ENCODE measurements around the gene MYEOV.
A peak's percentile ranks its signal among the peaks of the same experiment; 100 is the strongest.

The MYEOV gene

GRCh38 chr11:69286374-69287371 lies 7.3 kb upstream of the MYEOV start:
- H3K4me3 Mint-ChIP-seq, result no peak overlapping the region
- H3K4me1 Mint-ChIP-seq (ENCODE audit: low read depth), result no peaks in the 10 kb centered on the region
- H3K27me3 Mint-ChIP-seq, result peaks cover 19% of the 10 kb centered on the region
- H3K9me3 Mint-ChIP-seq, result no peaks in the 10 kb centered on the region
- H3K36me3 Mint-ChIP-seq (ENCODE audit: low read depth), result no peaks in the 10 kb centered on the region
- intact Hi-C loops (cut with micrococcal nuclease), result no loop called here
- H3K27ac Mint-ChIP-seq, result no peak overlapping the region

DNA sequence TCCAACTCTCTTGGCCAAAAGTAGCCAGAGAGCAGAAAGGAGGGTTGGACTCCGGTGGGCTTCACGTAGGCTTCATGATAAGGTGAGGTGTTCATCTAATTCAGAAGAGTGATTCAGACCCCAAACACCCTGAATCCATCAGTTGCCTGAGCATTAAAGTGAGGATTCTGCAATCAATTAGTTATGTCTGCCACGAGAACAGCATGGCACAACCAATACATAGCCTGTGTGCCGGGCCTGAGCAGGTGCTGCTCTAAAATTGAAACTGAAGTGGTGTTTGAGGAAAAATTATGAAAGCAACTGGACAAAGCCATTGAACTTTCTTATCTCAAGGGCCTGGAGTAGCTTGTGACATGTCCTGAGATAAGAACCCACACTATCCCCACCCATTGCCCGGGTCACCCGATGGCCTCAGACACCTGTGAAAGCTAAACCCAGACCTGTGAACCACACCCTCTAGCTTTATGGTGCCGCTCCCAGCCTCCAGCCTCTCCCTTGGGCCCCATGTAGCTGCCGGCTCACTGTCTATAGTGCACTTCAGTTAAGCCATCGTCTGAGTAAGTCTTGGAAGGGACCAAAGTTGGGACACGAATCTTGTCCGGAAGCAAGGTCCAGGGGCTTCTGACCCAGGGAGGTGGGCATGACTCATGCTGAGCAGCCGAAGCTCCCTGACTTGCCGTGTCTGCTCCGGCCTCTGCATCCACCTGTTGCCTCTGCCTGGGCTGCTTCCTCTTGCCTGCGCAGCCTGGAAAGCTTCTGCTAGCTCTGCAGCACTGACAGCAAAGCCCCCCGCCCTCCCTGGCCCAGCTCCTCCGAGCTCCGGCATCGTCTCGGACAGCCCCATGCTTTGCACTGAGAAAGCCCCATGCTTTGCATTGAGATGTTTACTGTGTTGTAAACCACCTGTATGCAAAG lies 5.7 kb upstream of the MYEOV start:
- Mint-ChIP-seq H3K27ac (no peak overlapping the region), H3K9me3 (no peaks in the 10 kb centered on the region), H3K36me3 (ENCODE audit: low read depth) (no peaks in the 10 kb centered on the region), H3K27me3 (peaks cover 26% of the 10 kb centered on the region), H3K4me1 (ENCODE audit: low read depth) (peaks cover 2% of the 10 kb centered on the region), H3K4me3 (no peak overlapping the region)
- intact Hi-C loops (cut with micrococcal nuclease), result no loop called here

DNA sequence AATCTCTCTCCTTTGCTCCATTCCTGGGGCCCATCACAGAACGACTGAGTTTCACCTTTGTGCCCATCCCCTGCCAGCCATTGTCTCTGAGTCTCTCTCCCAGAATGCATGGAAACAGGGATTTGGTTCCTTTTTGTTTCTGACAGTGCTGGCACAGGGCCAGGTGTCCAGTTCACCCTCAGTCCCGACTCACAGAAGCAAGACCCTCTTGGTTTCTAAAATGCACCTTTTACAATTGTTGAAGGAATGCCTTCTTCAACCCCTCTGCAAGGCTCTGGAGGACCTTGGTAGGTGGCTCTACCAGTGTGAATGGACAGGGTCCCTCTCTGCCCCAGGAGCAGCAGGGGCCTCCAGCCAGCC lies 5.1 kb upstream of the MYEOV start:
- H3K4me3 Mint-ChIP-seq, result no peak overlapping the region
- H3K9me3 Mint-ChIP-seq, result no peaks in the 10 kb centered on the region
- intact Hi-C loops (cut with micrococcal nuclease), result no loop called here
- H3K36me3 Mint-ChIP-seq (ENCODE audit: low read depth), result no peaks in the 10 kb centered on the region
- H3K27me3 Mint-ChIP-seq, result peaks cover 24% of the 10 kb centered on the region
- H3K4me1 Mint-ChIP-seq (ENCODE audit: low read depth), result peaks cover 8% of the 10 kb centered on the region
- H3K27ac Mint-ChIP-seq, result no peak overlapping the region

DNA sequence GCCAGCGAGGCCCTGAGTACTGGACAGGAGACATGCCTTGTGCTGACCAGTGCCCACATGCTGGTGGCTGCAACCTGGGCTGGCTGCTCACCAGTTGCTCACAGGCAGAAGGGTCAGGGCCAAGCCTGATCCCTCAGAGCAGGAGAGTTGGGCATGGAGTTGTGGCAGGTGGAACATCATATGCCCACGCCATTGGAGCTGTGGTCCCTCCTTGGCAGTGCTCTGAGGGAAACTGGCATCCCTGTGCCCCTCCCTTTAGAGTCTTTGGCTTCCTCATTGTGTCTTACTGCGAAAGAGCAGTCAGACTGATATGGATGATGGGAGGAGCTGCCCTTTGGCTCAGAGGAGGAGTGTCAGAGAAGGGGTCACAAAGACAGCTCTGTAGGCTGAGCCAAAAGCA lies 3.1 kb upstream of the MYEOV start:
- H3K27me3 Mint-ChIP-seq, result peaks cover 35% of the 10 kb centered on the region
- no peak overlapping the region for H3K27ac Mint-ChIP-seq
- H3K4me1 Mint-ChIP-seq (ENCODE audit: low read depth), result peaks cover 17% of the 10 kb centered on the region
- H3K4me3 Mint-ChIP-seq, result no peak overlapping the region
- intact Hi-C loops (cut with micrococcal nuclease), result no loop called here
- no peaks in the 10 kb centered on the region for H3K36me3 Mint-ChIP-seq (ENCODE audit: low read depth)
- H3K9me3 Mint-ChIP-seq, result no peaks in the 10 kb centered on the region

DNA sequence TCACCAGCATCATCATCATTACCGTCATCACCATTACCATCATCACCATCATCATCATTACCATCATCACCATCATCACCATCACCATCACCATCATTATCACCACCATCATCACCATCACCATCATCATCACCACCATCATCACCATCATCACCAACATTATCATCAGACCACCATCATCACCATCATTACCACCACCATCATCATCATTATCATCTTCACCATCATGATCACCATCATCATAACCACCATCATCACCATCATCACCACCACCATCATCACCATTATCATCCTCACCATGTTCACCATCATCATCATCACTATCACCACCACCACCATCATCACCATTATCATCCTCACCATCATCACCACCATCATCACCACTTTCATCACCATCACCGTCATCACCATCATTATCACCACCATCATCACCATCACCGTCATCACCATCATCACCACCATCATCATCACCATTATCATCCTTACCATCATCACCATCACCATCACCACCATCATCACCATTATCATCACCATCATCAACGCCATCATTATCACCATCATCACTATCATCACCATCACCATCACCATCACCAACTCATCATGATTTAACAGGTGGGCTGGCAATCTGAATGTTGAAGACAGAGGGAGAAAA lies 2.4 kb upstream of the MYEOV start:
- Mint-ChIP-seq H3K4me3 (no peak overlapping the region), H3K27me3 (peaks cover 36% of the 10 kb centered on the region), H3K9me3 (no peaks in the 10 kb centered on the region), H3K27ac (no peak overlapping the region), H3K36me3 (ENCODE audit: low read depth) (no peaks in the 10 kb centered on the region), H3K4me1 (ENCODE audit: low read depth) (peaks cover 25% of the 10 kb centered on the region)
- intact Hi-C loops (cut with micrococcal nuclease), result no loop called here

- Mint-ChIP-seq H3K4me3 (no peak overlapping the region), H3K27me3 (peaks cover 36% of the 10 kb centered on the region), H3K27ac (no peak overlapping the region), H3K36me3 (ENCODE audit: low read depth) (no peaks in the 10 kb centered on the region), H3K9me3 (no peaks in the 10 kb centered on the region), H3K4me1 (ENCODE audit: low read depth) (peaks cover 31% of the 10 kb centered on the region)
- intact Hi-C loops (cut with micrococcal nuclease), result no loop called here
These were observed 1.7 kb upstream of the MYEOV start for GRCh38 chr11:69292221-69292648.

GRCh38 chr11:69293087-69293486 lies 868 bp upstream of the MYEOV start:
- intact Hi-C loops (cut with micrococcal nuclease), result loop anchor here (1.0 kb wide), 1 partner anchor 350 kb away; no protein-coding TSS in a partner anchor
- no peak overlapping the region for H3K27ac Mint-ChIP-seq
- H3K4me3 Mint-ChIP-seq, result no peak overlapping the region

DNA sequence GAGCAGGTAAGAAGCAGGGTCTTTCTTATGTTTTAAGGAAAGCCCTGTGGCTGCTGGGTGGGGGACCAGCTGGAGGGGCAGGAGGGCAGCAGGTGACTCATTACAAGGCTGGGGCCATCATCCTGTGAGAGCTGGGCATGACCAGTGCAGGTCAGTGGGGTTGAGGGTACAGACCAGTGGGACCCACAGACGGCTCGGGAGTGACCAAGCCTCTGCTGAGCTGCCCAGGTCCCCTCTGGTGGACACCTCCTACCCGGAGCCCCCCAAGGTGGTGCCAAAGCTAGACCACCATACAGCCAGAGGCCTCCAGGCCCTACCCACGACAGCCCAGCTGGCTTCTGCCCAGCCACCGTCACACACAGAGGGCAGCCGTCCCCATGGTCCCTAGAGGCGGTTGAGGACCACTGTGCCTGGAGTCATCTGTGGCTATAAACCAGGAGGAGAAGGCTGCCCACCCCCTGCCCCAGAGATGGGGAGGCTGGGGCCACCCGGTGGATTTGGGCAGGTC lies 670 bp downstream of the MYEOV start:
- Mint-ChIP-seq H3K9me3 (no peaks in the 10 kb centered on the region), H3K4me1 (ENCODE audit: low read depth) (peaks cover 55% of the 10 kb centered on the region), H3K4me3 (no peak overlapping the region), H3K36me3 (ENCODE audit: low read depth) (no peaks in the 10 kb centered on the region), H3K27ac (no peak overlapping the region), H3K27me3 (peaks cover 34% of the 10 kb centered on the region)
- intact Hi-C loops (cut with micrococcal nuclease), result no loop called here

More at GRCh38 chr11:69293087-69293486, 868 bp upstream of the MYEOV start:
- H3K9me3 Mint-ChIP-seq, result no peaks in the 10 kb centered on the region
- H3K4me1 Mint-ChIP-seq (ENCODE audit: low read depth), result peaks cover 40% of the 10 kb centered on the region
- no peaks in the 10 kb centered on the region for H3K36me3 Mint-ChIP-seq (ENCODE audit: low read depth)
- H3K27me3 Mint-ChIP-seq, result peaks cover 36% of the 10 kb centered on the region

GRCh38 chr11:69295079-69295994 lies 1.4 kb downstream of the MYEOV start:
- Mint-ChIP-seq H3K4me3 (no peak overlapping the region), H3K27ac (peak overlapping the region; percentile 23), H3K4me1 (ENCODE audit: low read depth) (peaks cover 62% of the 10 kb centered on the region), H3K27me3 (peaks cover 35% of the 10 kb centered on the region), H3K9me3 (no peaks in the 10 kb centered on the region), H3K36me3 (ENCODE audit: low read depth) (no peaks in the 10 kb centered on the region)
- intact Hi-C loops (cut with micrococcal nuclease), result no loop called here

- Mint-ChIP-seq H3K4me3 (peak overlapping the region; percentile 54), H3K27ac (peak overlapping the region; percentile 86)
- intact Hi-C loops (cut with micrococcal nuclease), result loop anchor here (2.0 kb wide), 1 partner anchor 149 kb away; no protein-coding TSS in a partner anchor
These were observed 2.3 kb downstream of the MYEOV start for GRCh38 chr11:69295995-69296889.

GRCh38 chr11:69296890-69297786 lies 3.2 kb downstream of the MYEOV start:
- Mint-ChIP-seq H3K27ac (peak overlapping the region; percentile 86), H3K27me3 (peaks cover 43% of the 10 kb centered on the region), H3K9me3 (no peaks in the 10 kb centered on the region), H3K4me1 (ENCODE audit: low read depth) (peaks cover 79% of the 10 kb centered on the region), H3K4me3 (peak overlapping the region; percentile 71), H3K36me3 (ENCODE audit: low read depth) (no peaks in the 10 kb centered on the region)
- intact Hi-C loops (cut with micrococcal nuclease), result loop anchor here (1.0 to 2.0 kb wide), 2 partner anchors 148 to 243 kb away; no protein-coding TSS in a partner anchor

More at GRCh38 chr11:69295995-69296889, 2.3 kb downstream of the MYEOV start:
- Mint-ChIP-seq H3K27me3 (peaks cover 41% of the 10 kb centered on the region), H3K4me1 (ENCODE audit: low read depth) (peaks cover 70% of the 10 kb centered on the region), H3K9me3 (no peaks in the 10 kb centered on the region), H3K36me3 (ENCODE audit: low read depth) (no peaks in the 10 kb centered on the region)
